GM12865 (cell line): Measurements from ENCODE around the gene C9orf78.
"Not testable (repeated sequence)": the region's sequence is repeated elsewhere in the genome, so short reads cannot be mapped to it uniquely, and the experiment has no call there.

Experiments
- DNase-seq: peaks from one replicate; pipeline ENCODE4 v3.0.0; 2010; ENCODE audit warnings: low read depth
- H3K4me3 ChIP-seq: 2 replicates; pipeline ENCODE4 v1.5.1; 2011; ENCODE audit warnings: mild to moderate bottlenecking, low read depth, low read length, control low read depth
- TF ChIP-seq, protein P1 (sequence below): IDR thresholded peaks from 2 replicates; pipeline ENCODE4 v1.5.1; 2011; ENCODE audit warnings: low read length, control low read depth, low read depth, inconsistent platforms; ENCODE audit not compliant: insufficient read depth; ENCODE audit errors: missing control alignments

C9orf78 gene

DNA sequence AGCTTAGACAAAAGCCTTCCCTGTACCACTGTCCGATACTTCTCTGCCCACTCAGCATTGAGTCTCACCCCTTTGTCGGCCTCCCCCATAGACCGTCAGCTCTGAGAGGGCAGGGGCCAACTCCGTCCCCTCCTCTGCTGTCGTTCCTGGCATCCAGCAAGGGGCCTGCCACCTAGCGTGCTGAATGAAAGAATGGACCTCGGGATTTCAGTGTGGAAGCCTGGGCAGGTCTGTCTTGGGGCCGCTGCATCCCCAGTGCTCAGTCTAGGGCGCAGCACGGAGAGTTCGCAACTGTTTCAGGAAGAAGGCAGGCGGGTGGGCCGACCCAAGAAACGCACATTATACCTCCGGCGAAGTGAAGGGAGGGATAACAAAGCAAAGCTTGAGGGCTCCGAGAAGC lies 33.6 kb downstream of the C9orf78 start:
- no peak overlapping the region for H3K4me3 ChIP-seq
- DNase-seq, result no peak
- TF ChIP-seq, protein P1, sequence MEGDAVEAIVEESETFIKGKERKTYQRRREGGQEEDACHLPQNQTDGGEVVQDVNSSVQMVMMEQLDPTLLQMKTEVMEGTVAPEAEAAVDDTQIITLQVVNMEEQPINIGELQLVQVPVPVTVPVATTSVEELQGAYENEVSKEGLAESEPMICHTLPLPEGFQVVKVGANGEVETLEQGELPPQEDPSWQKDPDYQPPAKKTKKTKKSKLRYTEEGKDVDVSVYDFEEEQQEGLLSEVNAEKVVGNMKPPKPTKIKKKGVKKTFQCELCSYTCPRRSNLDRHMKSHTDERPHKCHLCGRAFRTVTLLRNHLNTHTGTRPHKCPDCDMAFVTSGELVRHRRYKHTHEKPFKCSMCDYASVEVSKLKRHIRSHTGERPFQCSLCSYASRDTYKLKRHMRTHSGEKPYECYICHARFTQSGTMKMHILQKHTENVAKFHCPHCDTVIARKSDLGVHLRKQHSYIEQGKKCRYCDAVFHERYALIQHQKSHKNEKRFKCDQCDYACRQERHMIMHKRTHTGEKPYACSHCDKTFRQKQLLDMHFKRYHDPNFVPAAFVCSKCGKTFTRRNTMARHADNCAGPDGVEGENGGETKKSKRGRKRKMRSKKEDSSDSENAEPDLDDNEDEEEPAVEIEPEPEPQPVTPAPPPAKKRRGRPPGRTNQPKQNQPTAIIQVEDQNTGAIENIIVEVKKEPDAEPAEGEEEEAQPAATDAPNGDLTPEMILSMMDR, result no peak

DNA sequence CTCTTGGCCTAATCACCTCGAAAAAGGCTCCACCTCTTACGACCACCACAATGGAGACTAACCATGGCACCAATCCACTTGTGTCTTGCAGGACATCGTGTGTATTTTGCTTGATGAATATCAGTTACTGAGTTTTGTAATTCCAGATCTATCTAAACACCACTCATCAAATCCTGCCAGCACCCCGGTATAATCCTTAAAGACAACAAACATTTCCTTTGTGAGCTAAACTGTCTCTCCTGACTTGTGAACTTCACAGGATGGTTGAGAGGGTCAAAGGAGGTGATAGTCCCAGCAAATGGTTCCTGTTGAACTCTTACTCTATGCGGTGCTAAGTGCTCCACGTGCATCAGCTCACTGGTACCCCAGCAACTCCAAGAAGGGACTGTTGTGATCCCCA lies 36.1 kb downstream of the C9orf78 start:
- no peak for DNase-seq
- TF ChIP-seq, protein P1, result no peak
- H3K4me3 ChIP-seq, result no peak overlapping the region

DNA sequence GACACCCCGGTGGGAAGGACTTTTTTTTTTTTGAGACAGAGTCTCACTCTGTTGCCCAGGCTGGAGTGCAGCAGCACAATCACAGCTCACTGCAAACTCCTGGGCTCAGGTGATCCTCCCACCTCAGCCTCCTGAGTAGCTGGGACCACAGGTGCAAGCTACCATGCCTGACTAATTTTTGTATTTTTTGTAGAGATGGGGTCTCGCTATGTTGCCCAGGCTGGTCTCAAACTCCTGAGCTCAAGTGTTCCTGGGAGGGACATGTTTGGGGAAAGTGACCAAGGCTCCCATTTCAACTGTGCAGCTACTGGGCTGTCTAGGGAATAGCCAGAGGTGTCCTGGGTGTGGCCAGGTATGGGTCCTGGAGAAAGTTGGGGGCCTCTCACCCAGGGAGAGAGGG lies 39.0 kb downstream of the C9orf78 start:
- H3K4me3 ChIP-seq, DNase-seq: not testable (repeated sequence)

DNA sequence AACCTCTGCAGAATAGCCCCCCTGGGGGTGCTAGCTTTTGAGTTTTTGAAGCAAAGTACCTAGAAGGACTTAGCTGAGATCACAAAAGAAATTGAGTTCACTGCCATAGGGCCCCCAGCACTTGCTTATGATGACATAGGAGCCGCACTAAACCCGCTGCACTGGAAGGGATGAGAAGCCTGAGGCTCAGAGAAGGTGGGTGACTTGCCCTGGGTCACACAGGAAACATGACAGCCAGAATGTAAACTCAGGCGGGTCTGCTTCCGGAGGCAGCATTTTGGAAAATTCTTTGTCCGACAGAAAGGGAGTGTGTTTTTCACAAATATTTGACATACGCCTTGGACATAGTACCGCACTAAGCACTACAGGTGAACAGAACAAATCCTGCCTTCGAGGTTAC lies 40.5 kb downstream of the C9orf78 start:
- TF ChIP-seq, protein P1, result no peak
- no peak overlapping the region for H3K4me3 ChIP-seq
- no peak for DNase-seq

DNA sequence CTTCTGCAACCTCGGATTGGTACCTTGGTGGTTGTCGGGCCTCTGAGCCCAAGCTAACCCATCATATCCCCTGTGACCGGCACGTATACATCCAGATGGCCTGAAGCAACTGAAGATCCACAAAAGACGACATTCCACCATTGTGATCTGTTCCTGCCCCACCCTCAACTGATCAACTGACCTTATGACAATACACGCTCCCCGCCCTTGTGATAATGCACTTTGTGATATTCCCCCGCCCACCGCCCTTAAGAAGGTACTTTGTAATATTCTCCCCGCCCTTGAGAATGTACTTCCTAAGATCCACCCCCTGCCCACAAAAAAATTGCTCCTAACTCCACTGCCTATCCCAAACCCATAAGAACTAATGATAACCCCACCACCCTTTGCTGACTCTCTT lies 48.6 kb downstream of the C9orf78 start:
- DNase-seq, result no peak
- TF ChIP-seq, protein P1, result no peak
- no peak overlapping the region for H3K4me3 ChIP-seq

DNA sequence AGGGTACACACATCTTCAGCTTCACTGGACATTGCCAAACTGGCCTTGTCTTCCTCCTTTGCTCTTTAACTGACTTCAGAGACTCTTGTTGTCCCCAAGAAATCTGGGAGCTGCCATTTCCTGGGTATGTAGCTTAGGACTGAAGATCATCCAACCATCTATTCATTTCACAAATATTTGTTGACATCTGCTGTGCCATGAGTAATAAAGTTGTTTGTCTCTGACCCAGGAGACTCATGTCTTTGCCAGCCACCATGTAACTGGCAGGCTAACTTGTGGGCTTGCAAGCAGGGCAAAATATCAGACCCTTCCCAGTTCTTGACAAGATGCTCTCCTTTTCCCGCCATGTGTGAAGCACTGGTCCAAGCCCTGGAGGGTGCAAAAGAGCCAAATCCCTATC lies 49.2 kb downstream of the C9orf78 start:
- TF ChIP-seq, protein P1, result no peak
- no peak overlapping the region for H3K4me3 ChIP-seq

DNA sequence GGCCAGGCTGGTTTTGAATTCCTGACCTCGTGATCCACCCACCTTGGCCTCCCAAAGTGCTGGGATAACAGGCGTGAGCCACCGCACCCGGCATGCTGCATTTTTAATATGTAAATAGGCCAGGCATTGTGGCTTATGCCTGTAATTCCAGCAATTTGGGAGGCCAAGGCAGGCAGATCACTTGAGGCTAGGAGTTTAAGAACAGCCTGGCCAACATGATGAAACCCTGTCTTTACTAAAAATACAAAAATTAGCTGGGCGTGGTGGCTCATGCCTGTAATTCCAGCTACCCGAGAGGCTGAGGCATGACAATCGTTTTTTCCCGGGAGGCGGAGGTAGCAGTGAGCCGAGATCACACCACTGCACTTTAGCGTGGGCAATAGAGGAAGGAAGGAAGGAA lies 50.1 kb downstream of the C9orf78 start:
- not testable (repeated sequence) for H3K4me3 ChIP-seq, DNase-seq

More for the DNA sequence above, 49.2 kb downstream of the C9orf78 start:
- no peak for DNase-seq

DNA sequence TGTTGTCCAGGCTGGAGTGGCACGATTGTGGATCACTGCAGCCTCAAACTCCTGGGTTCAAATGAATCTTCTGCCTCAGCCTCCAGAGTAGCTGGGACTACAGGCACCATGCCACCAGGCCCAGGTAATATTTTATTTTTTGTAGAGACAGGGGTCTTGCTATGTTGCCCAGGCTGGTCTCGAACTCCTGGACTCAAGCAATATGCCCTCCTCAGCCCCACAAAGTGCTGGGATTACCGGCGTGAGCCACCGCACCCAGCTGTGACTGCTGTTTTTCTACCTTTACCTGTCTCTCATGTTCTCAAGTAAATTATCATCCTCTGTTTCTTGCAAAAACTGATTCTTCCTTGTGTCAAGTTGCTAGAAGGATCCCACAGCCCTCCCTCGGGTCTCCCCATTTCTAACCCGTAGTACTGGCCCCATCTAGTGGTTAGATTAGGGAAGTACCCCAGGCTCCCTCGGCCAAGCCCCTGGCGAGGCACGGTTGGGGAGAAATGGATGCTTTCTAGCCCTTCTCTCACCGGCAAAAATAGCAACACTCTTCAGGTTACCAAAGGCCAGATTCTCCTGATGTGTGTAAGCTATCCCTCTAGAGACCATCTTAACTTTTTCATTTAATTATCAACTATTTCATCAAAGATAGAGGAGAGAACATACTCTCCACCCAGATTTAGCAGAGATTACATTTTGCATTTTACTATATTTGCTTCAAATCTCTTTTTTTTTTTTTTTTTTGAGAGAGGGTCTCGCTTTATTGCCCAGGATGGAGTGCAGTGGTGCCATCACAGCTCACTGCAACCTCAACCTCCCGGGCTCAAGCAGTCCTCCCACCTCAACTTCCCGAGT lies 51.3 kb downstream of the C9orf78 start:
- no peak overlapping the region for H3K4me3 ChIP-seq
- TF ChIP-seq, protein P1, result peak; percentile 84
- DNase-seq, result peak; percentile 75
